ENCODE data around the gene SLC39A11.

DNA sequence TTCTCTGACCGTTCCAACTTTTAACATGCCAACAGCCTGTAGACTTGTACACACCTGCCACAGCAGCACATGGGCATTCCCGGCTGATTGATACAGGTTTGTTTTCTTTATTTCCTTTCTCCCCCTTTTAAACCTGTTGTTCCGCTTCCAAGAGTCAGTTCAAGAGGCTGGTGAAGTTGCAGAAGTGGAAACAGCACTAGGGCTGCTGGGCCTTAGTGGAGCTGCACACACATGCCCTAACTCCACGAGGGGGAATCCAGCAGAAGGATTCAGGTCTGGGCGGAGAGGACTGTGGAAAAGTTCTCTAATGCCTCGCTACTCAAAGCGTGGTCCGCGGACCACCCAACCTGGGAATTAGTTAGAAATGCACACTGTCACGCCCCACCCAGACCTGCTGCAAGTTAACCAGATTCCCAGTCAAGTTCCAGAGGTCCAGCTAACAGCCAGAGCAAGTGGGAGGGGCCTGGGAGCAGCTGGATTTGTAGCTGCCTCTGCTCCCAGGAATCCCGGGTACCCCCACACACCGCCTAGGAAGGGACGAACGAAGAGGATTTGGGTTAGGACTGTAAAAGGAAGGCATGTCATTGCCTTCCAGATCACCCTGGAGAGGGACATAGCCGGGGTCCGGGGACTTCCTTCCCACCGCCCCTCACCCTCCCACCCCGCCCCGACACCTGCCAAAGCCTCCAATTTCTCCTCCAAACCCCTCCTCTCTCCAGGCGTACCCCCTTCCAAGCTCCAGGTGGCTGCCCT lies 542 bp downstream of the SLC39A11 start:
- TF ChIP-seq EP300 (conservative IDR thresholded peaks at IDR 0.05; ENCODE audit: poor library complexity, severe bottlenecking), result no peak
- no peak for TF ChIP-seq EZH2 (IDR thresholded peaks at IDR 0.05; ENCODE audit: borderline replicate concordance, insufficient read depth, low read length, poor library complexity, severe bottlenecking)
